Muscle layer of colon (tissue), 2 donors: ENCODE results near the gene IL24.

ENCODE experiments used
- H3K27ac ChIP-seq: one replicate; pipeline ENCODE4 v1.7.0; 2013; ENCODE audit warnings: low read depth, mild to moderate bottlenecking, low read length, moderate library complexity
- H3K27me3 ChIP-seq, 2 donors: one replicate each; pipeline ENCODE4 v1.7.0; 2013; ENCODE audit warnings: low read length in 2 of 2, mild to moderate bottlenecking in 2 of 2; ENCODE audit not compliant: insufficient read depth in 2 of 2, control insufficient read depth in 1 of 2
- H3K36me3 ChIP-seq: one replicate; pipeline ENCODE4 v1.7.0; 2013; ENCODE audit warnings: mild to moderate bottlenecking, low read length; ENCODE audit not compliant: insufficient read depth
- H3K4me1 ChIP-seq: one replicate; pipeline ENCODE4 v1.7.0; 2013; ENCODE audit warnings: mild to moderate bottlenecking, low read length; ENCODE audit not compliant: insufficient read depth
- H3K4me3 ChIP-seq, 2 donors: one replicate each; pipeline ENCODE4 v1.7.0; 2013; ENCODE audit warnings: low read length in 2 of 2, low read depth in 1 of 2, mild to moderate bottlenecking in 1 of 2, moderate library complexity in 1 of 2
- H3K9ac ChIP-seq: one replicate; pipeline ENCODE4 v1.7.0; 2013; ENCODE audit warnings: low read length
- H3K9me3 ChIP-seq: one replicate; pipeline ENCODE4 v1.7.0; 2013; ENCODE audit warnings: mild to moderate bottlenecking, low read length
- donor health status: abdominal sarcoma.
- donor health status: Adenocarcinoma of cecum.

The IL24 gene

DNA sequence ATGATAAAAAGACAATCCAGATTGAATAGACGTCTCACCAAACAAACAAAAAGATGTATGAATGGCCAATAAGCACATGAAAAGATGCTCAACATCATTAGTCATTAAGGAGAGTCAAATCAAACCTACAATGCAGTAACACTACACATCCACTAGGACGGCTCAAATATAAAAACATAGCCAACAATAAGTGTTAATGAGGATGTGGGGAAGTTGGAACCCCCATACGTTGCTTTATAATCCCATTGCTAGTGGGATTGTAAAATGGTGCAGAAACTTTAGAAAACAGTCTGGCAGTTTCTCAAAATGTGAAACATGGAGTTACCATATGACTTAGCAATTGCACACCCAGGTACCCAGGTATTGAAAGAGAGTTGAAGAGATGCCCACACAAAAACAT is 14.7 kb upstream of the IL24 start:
- H3K9me3 ChIP-seq, result peaks cover 6% of the 10 kb centered on the region
- H3K27me3 ChIP-seq, result no peaks in the 10 kb centered on the region
- no peak overlapping the region for H3K9ac ChIP-seq
- no peak overlapping the region for H3K27ac ChIP-seq
- no peaks in the 10 kb centered on the region for H3K4me1 ChIP-seq
- no peak overlapping the region for H3K4me3 ChIP-seq
- H3K36me3 ChIP-seq, result no peaks in the 10 kb centered on the region

DNA sequence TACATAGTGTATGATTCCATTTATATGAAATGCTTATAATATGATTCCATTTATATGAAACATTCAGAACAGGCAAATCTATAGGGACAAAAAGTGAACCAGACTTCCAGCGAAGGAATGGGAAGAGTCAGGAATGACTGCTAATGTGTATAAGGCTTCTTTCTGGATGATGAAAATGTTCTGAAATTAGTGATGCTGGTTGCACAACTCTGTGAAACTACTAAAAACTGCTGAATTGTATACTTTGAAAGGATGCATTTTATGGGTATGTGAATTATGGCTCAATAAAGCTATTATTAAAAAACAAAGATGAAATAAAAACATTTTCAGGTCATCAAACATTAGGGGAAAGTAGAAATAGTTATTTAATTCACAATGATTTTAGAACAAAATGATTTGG is 14.1 kb upstream of the IL24 start:
- H3K36me3 ChIP-seq, result no peaks in the 10 kb centered on the region
- no peak overlapping the region for H3K27ac ChIP-seq

DNA sequence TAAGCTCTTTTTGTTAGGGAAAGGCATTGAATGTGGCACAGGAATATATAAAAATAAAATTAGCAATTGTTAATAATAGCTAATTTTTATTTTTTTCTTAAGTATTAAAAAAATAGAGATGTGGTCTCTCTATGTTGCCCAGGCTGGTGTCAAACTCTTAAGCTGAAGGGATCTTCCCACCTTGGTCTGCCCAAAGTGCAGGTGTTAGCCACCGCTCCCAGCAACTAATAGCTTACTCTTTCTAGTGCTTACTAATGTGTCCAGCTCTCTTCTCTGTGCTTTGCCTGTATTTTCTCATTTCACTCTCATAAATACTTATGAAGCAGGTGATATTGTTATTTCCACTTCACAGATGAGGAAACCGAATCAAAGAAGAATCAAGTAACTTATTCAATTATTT is 13.4 kb upstream of the IL24 start:
- H3K4me1 ChIP-seq, result no peaks in the 10 kb centered on the region
- H3K27me3 ChIP-seq, result no peaks in the 10 kb centered on the region
- no peaks in the 10 kb centered on the region for H3K9me3 ChIP-seq
- no peak overlapping the region for H3K4me3 ChIP-seq
- H3K27ac ChIP-seq, result no peak overlapping the region
- no peaks in the 10 kb centered on the region for H3K36me3 ChIP-seq
- no peak overlapping the region for H3K9ac ChIP-seq

More for the DNA sequence above, 14.1 kb upstream of the IL24 start:
- peaks cover 5% of the 10 kb centered on the region for H3K9me3 ChIP-seq
- H3K9ac ChIP-seq, result no peak overlapping the region
- no peak overlapping the region for H3K4me3 ChIP-seq
- no peaks in the 10 kb centered on the region for H3K4me1 ChIP-seq
- H3K27me3 ChIP-seq, result no peaks in the 10 kb centered on the region

DNA sequence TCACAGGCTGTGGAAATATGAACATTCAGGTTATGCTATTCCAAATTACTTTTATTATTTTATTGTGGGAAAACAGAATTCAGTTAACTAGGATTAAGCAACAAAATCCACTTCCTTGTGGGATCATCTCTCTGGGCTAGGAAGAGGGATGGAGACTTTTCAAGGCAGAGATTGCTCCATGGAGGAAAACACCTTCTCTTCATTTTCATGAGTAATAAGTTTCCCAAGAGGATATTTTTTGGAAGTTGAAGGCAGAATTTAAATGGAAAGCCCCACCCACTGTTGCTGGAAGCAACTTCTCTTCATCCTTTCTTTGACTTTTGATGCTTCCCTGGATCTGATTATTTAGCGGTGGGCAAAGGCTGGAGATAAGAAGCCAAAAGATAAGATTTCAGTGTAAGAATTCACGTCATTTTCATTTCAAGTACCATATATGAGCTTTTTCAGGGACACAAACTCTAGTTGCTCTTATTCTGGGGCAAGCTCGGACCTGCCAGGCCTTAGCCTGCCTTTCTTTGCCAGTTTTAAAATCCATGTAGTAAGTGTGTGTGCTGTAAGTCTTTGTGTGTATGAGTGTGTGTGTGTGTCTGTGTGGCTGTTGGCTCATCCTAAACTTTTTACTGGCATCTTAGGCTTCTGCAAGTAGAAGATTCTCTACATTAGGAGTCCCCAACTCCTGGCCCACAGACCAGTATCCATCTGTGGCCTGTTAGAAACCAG is 11.7 kb upstream of the IL24 start:
- H3K4me1 ChIP-seq, result no peaks in the 10 kb centered on the region

DNA sequence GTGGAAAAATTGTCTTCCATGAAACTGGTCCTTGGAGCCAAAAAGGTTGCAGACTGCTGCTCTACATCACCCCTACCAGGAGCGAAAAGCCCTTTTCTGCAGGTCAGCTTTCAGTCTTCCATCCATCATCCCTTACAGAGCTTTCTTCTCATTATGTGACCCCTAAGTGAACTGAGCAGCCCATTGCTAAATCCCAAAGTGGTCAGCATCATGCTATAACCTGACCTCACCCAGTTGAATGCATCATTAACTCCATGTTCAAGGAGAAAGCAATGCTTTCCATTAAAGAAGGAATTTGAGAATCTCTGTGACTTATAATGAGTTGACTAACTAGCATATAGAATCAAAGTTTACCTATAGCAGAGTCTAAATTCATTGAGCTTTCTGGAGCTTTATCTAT is 10.4 kb upstream of the IL24 start:
- Histone ChIP-seq H3K36me3 (no peaks in the 10 kb centered on the region), H3K9ac (no peak overlapping the region), H3K9me3 (no peaks in the 10 kb centered on the region), H3K4me1 (no peaks in the 10 kb centered on the region), H3K4me3 (no peak overlapping the region), H3K27ac (no peak overlapping the region), H3K27me3 (no peaks in the 10 kb centered on the region)

More for the DNA sequence above, 11.7 kb upstream of the IL24 start:
- H3K4me3 ChIP-seq, result no peak overlapping the region
- H3K9me3 ChIP-seq, result no peaks in the 10 kb centered on the region
- no peak overlapping the region for H3K27ac ChIP-seq
- no peaks in the 10 kb centered on the region for H3K36me3 ChIP-seq
- no peak overlapping the region for H3K9ac ChIP-seq
- H3K27me3 ChIP-seq, result no peaks in the 10 kb centered on the region

DNA sequence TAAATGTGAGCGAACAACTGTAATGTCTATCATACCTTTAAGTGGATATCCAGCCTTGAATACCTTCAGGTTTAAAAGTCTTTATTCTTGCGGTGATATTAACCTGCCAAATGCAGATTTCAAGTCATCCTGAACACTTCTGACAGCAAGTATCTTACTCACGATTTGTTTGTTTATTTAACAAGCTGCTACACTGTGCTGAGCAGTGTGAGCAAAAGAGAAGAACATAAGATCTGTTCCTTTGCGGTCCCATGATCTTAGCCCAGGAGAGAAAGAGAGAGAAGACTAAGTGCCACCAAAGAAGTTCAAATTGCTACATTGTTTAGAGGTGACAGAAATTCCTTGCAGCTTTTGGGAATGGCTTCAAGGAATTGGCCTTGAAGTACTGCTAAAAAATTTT is 9.5 kb upstream of the IL24 start:
- no peak overlapping the region for H3K9ac ChIP-seq
- H3K4me3 ChIP-seq, result no peak overlapping the region
- H3K9me3 ChIP-seq, result no peaks in the 10 kb centered on the region
- no peak overlapping the region for H3K27ac ChIP-seq
- no peaks in the 10 kb centered on the region for H3K36me3 ChIP-seq
- H3K4me1 ChIP-seq, result no peaks in the 10 kb centered on the region
- no peaks in the 10 kb centered on the region for H3K27me3 ChIP-seq

DNA sequence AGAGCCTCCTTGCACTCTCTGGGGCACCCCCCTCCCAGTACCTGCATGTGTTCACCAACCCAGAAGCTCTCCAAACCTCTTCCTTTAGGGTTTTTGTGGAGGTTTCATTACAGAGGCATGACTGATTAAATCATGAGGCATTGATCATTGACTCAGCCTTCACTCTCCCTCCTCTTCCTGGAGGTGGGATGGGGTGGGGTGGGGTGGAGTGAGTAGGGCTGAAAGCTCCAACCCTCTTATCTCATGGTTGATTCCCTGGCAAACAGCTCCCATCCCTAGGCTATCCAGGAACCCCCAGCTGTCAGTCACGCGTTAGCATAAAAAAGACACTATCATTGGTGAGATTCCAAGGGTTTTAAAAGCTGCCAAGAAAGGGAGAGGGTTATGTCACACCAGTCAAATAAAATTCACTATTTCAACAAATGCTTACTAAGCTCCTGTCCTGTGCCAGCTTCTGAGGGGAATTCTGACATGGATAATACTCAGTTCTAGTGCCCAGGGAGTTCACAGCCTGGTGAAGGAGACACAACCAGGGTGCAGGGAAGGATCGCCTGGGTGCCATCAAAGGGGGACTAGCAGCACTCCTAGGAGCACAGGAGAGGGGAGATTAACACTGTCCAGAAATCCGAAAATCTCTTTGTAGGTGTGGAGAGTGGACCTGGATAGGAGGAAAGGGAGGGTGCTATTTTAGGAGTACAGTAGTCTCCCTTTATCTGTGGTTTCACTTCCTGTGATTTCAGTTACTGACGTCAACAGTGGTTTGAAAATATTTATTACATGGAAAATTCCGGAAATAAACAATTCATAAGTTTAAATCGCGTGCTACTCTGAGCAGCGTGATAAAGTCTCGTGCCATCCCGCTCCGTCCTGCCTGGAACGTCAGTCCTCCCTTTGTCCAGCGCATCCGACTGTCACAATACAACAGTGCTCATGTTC is 6.8 kb upstream of the IL24 start:
- H3K27ac ChIP-seq, result no peak overlapping the region
- H3K4me1 ChIP-seq, result no peaks in the 10 kb centered on the region
- no peak overlapping the region for H3K4me3 ChIP-seq
- no peaks in the 10 kb centered on the region for H3K27me3 ChIP-seq
- H3K9me3 ChIP-seq, result no peaks in the 10 kb centered on the region
- no peaks in the 10 kb centered on the region for H3K36me3 ChIP-seq
- H3K9ac ChIP-seq, result no peak overlapping the region

DNA sequence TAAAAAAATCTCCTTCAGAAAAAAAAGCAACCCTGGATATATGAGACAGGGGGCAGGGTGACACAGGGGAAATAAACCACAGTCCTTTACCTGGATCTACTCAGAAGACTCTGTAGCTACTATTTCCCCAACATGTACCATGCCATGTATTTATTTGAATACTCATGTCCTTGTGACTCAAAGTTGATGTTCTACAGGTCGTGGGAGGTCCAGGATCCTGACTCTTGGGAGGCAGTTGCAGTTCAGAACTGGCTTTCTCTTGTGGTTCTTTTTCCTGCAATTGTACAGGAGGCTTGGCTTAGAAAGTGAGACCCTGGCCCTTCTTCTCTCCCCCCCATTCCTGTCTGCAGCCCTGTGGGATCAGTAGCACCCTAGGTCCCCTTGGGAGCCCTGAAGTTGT is 5.8 kb upstream of the IL24 start:
- Histone ChIP-seq H3K36me3 (no peaks in the 10 kb centered on the region), H3K27me3 (no peaks in the 10 kb centered on the region), H3K4me1 (no peaks in the 10 kb centered on the region), H3K4me3 (no peak overlapping the region), H3K9me3 (no peaks in the 10 kb centered on the region), H3K9ac (no peak overlapping the region), H3K27ac (no peak overlapping the region)

DNA sequence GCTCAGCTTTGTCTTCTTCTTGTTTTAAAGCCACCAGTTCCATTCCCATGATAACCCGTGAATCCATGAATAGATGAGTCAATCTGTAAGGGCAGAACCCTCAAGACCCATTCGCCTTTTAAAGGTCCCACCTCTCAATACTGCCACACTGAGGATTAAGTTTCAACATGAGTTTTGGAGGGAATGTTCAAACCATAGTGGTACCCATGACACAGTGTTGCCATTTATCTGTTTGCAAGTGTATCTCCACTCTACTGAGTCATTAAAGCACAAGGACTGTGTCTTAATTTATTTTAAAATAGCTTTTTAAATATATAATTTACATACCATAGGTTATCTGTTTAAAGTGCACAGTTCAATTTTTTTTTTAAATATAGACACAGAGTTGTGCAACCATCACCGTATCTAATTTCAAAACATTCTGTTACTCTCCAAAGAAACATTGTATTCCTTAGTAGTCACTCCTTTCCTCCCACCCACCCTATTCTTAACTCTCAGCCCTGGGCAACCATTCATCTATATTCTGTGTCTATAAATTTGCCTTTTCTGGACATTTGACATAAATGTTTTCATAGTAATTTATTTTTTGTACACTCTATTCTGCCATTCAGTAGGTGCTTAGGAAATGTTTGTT is 4.8 kb upstream of the IL24 start:
- Histone ChIP-seq H3K4me1 (no peaks in the 10 kb centered on the region), H3K9ac (no peak overlapping the region), H3K36me3 (no peaks in the 10 kb centered on the region), H3K27me3 (no peaks in the 10 kb centered on the region), H3K4me3 (no peak overlapping the region), H3K9me3 (no peaks in the 10 kb centered on the region), H3K27ac (no peak overlapping the region)

DNA sequence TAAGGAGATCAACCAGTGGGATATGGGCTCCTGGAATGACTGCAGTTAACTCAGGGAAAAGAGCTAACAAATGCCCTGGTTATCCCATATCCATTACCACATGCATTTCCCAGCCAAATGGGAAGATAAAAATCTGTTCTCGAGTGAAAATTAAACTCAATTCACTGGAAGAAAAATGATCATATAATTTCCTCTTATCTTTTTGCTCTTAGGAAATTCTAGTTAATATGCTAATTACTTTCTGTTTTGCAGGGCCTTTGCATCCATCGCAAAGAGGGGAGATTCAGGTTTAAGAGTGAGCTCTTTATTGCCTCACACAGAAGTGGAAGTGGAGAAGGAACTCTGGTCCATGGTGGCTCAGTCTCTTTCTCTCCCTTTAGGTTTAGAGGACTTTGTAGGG is 3.9 kb upstream of the IL24 start:
- no peak overlapping the region for H3K9ac ChIP-seq
- no peaks in the 10 kb centered on the region for H3K9me3 ChIP-seq
- H3K27ac ChIP-seq, result no peak overlapping the region
- H3K36me3 ChIP-seq, result no peaks in the 10 kb centered on the region
- no peaks in the 10 kb centered on the region for H3K4me1 ChIP-seq
- H3K4me3 ChIP-seq, result no peak overlapping the region
- H3K27me3 ChIP-seq, result no peaks in the 10 kb centered on the region

DNA sequence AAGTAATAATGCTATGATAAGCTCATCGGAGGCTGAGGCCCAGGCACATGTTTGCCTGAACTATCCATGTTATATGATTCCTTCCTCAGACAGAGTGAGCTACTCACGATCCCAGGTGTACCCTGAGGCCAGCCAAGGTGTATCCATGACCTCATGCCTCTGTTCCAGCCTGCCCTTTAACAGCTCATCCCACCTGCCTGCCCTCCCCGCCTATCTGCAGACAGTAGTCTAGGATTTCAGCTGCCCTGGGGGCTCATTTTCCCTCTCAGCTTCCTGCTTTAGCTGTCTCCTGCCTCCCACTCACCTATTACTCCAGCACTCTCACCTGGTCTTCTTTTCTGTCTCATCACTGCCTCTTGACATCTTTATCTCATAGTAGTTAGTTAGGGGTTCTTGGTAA is 1.9 kb upstream of the IL24 start:
- Histone ChIP-seq H3K27me3 (peaks cover 0 to 4% of the 10 kb centered on the region in 2 donors), H3K4me1 (no peaks in the 10 kb centered on the region), H3K9me3 (no peaks in the 10 kb centered on the region), H3K27ac (no peak overlapping the region), H3K9ac (no peak overlapping the region), H3K4me3 (no peak overlapping the region), H3K36me3 (no peaks in the 10 kb centered on the region)
